Endodermal cell (in vitro differentiated cells): Measurements from ENCODE around the gene LSP1. TPM values are rescaled to one million over a fixed set of nuclear protein-coding genes. Genes with fewer than 3 reads are reported as not detected.

Experiments
- DNase-seq: peaks from one replicate; pipeline ENCODE4 v3.0.0-alpha.2; 2017
- H3K27ac ChIP-seq: 2 replicates; pipeline ENCODE4 v1.5.1; 2013; ENCODE audit warnings: mild to moderate bottlenecking, low read depth, low read length, moderate library complexity
- H3K27me3 ChIP-seq: 2 replicates; pipeline ENCODE4 v1.6.1; 2013; ENCODE audit warnings: mild to moderate bottlenecking, low read length, moderate library complexity; ENCODE audit not compliant: insufficient read depth, control insufficient read depth, poor library complexity, severe bottlenecking
- H3K36me3 ChIP-seq: 2 replicates; pipeline ENCODE4 v1.7.0; 2013; ENCODE audit warnings: mild to moderate bottlenecking, low read length, moderate library complexity; ENCODE audit not compliant: control insufficient read depth, insufficient read depth
- H3K4me1 ChIP-seq: one replicate; pipeline ENCODE4 v1.7.0; 2013; ENCODE audit warnings: low read length; ENCODE audit not compliant: control insufficient read depth, insufficient read depth
- H3K4me3 ChIP-seq: 2 replicates; pipeline ENCODE4 v1.5.1; 2013; ENCODE audit warnings: mild to moderate bottlenecking, low read length, moderate library complexity
- H3K9ac ChIP-seq: 2 replicates; pipeline ENCODE4 v1.6.1; 2013; ENCODE audit warnings: mild to moderate bottlenecking, low read length, moderate library complexity; ENCODE audit not compliant: poor library complexity, severe bottlenecking; ENCODE audit errors: extremely low read depth
- H3K9me3 ChIP-seq: 2 replicates; pipeline ENCODE4 v1.6.1; 2013; ENCODE audit warnings: mild to moderate bottlenecking, low read length, moderate library complexity; ENCODE audit not compliant: control insufficient read depth
- H3K27ac Mint-ChIP-seq: 2 replicates; pipeline ENCODE4 v1.8.0; 2020; ENCODE audit warnings: mixed read lengths
- H3K27me3 Mint-ChIP-seq: 2 replicates; pipeline ENCODE4 v1.8.0; 2021; ENCODE audit warnings: mild to moderate bottlenecking, mixed read lengths; ENCODE audit not compliant: insufficient read depth
- H3K36me3 Mint-ChIP-seq: 2 replicates; pipeline ENCODE4 v1.8.0; 2020; ENCODE audit warnings: low read depth, mixed read lengths
- H3K4me1 Mint-ChIP-seq: 2 replicates; pipeline ENCODE4 v1.8.0; 2020; ENCODE audit warnings: mixed read lengths
- H3K4me3 Mint-ChIP-seq: 2 replicates; pipeline ENCODE4 v1.8.0; 2020; ENCODE audit warnings: mild to moderate bottlenecking, moderate library complexity, mixed read lengths
- H3K9me3 Mint-ChIP-seq: 2 replicates; pipeline ENCODE4 v1.8.0; 2020; ENCODE audit warnings: mild to moderate bottlenecking, mixed read lengths
- WGBS, 2 experiments: methylation state at CpG; one replicate each; pipeline versions ENCODE4 v1.1.5 to v1.1.7; 2013; ENCODE audit warnings: missing lambda C conversion rate in 2 of 2, mixed read lengths in 1 of 2; ENCODE audit not compliant: insufficient coverage in 1 of 2, insufficient read length in 1 of 2; 5-methylcytosine and 5-hydroxymethylcytosine counted together
- total RNA-seq, 2 donors: library from RNA; stranded (reverse); fragmentation: NEBNext Ultra II Directional in 1 of 2; extraction: Animal tissue kit (Norgen Biotek cat#: 25700) in 1 of 2; gene quantifications; 2 replicates in 1 of 2; 3 replicates in 1 of 2; pipeline ENCODE4 v1.2.1, GENCODE V29; 2021
- TF ChIP-seq, protein P1 (sequence below): fragments of 200-600 bp; sonication (generic); conservative IDR thresholded peaks from 2 replicates; pipeline ENCODE4 v1.5.0; 2021; ENCODE audit warnings: antibody characterized with exemption, mild to moderate bottlenecking

LSP1 gene
- total RNA-seq, 2 donors from 2014 or later = not detected

DNA sequence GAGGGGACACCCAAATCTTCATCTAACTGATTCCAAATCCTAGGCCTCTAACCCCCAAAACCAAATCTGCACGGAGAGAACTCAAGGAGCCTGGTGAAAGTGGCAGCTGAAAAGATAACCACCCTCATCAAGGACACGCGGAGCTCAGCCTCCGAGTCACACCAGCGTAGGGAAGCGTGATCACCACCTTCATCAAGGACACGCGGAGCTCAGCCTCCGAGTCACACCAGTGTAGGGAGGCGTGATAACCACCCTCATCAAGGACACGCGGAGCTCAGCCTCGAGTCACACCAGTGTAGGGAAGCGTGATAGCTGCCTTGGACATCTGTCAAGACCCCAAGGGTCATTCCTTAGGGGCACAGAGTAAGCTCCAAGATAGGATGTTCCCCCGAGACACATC lies 47.4 kb upstream of the LSP1 start:
- no peaks in the 10 kb centered on the region for H3K4me1 ChIP-seq
- no peaks in the 10 kb centered on the region for H3K9me3 ChIP-seq
- DNase-seq = no peak
- no peaks in the 10 kb centered on the region for H3K27me3 ChIP-seq
- H3K36me3 ChIP-seq = no peaks in the 10 kb centered on the region
- no peak overlapping the region for H3K4me3 ChIP-seq
- no peak overlapping the region for H3K27ac ChIP-seq
- WGBS, 2 experiments = 91 to 96% methylated on average over 14 to 15 of the region's 15 CpGs
- Mint-ChIP-seq H3K36me3 (no peaks in the 10 kb centered on the region), H3K4me3 (no peak overlapping the region), H3K9me3 (peaks cover 8% of the 10 kb centered on the region), H3K4me1 (peaks cover 4% of the 10 kb centered on the region), H3K27ac (no peak overlapping the region), H3K27me3 (peaks cover 22% of the 10 kb centered on the region)
- TF ChIP-seq, protein P1, sequence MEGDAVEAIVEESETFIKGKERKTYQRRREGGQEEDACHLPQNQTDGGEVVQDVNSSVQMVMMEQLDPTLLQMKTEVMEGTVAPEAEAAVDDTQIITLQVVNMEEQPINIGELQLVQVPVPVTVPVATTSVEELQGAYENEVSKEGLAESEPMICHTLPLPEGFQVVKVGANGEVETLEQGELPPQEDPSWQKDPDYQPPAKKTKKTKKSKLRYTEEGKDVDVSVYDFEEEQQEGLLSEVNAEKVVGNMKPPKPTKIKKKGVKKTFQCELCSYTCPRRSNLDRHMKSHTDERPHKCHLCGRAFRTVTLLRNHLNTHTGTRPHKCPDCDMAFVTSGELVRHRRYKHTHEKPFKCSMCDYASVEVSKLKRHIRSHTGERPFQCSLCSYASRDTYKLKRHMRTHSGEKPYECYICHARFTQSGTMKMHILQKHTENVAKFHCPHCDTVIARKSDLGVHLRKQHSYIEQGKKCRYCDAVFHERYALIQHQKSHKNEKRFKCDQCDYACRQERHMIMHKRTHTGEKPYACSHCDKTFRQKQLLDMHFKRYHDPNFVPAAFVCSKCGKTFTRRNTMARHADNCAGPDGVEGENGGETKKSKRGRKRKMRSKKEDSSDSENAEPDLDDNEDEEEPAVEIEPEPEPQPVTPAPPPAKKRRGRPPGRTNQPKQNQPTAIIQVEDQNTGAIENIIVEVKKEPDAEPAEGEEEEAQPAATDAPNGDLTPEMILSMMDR = no peak
- no peak overlapping the region for H3K9ac ChIP-seq

DNA sequence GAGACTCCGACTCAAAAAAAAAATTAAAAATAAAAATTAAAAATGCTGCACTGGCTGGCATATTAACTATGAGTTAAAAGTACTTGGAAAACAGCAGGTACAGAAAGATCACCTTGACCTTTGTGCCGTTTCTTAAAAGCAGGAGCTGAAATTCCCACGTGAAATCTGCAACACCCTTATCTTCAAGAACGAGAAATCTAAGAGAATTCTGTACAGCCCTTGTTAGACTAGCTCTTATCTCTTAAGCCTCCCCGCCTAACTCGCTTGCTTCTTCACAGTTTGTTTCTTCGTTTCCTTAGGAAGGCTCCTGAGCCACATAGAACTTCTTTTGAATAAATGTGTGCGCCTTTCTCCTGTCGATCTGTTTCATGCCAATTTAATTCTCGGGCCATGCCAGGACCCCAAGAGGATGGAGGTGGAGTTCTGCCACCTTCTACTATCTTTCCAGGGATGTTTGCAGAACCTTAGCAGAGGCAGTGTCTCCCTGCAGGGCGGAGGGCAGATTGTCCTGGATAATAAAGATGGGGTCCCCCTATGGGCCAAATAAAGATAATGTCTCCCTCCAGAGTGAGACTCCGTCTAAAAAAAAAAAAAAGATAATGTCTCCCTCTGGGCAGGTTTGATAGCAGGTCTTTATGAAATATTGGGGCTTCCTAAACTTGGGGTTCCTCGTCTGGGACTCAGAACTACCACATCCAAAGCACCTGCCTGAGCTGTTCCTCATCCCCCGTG lies 45.5 kb upstream of the LSP1 start:
- no peak for DNase-seq
- Mint-ChIP-seq H3K27me3 (peaks cover 30% of the 10 kb centered on the region), H3K4me3 (no peak overlapping the region), H3K36me3 (no peaks in the 10 kb centered on the region), H3K9me3 (peaks cover 11% of the 10 kb centered on the region), H3K4me1 (peaks cover 4% of the 10 kb centered on the region), H3K27ac (no peak overlapping the region)
- WGBS, 2 experiments = 86 to 88% methylated on average over 12 to 14 of the region's 14 CpGs
- Histone ChIP-seq H3K27me3 (no peaks in the 10 kb centered on the region), H3K9ac (no peak overlapping the region), H3K36me3 (no peaks in the 10 kb centered on the region), H3K27ac (no peak overlapping the region), H3K4me3 (no peak overlapping the region), H3K4me1 (no peaks in the 10 kb centered on the region), H3K9me3 (no peaks in the 10 kb centered on the region)
- TF ChIP-seq, protein P1 = peak; percentile 45

DNA sequence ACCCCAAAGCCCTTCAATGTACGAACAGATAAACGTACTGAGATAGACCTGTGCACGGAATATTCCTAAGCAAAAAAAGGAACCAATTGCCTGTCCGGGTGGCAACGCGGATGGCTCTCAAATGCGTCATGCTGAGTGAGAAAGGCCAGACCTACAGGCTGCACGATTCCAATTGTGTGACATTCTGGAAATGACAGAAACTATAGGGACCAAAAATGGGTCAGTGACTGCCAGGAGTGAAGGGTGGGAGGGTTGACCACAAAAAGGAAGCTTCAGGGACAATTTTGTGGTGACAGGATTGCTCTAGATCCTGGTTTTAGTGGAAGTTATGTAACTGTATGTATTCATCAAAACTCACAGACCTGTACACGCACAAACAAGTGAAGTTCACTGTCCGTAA lies 42.1 kb upstream of the LSP1 start:
- Histone ChIP-seq H3K4me3 (no peak overlapping the region), H3K27me3 (no peaks in the 10 kb centered on the region), H3K9ac (no peak overlapping the region), H3K9me3 (no peaks in the 10 kb centered on the region), H3K27ac (no peak overlapping the region), H3K4me1 (no peaks in the 10 kb centered on the region), H3K36me3 (no peaks in the 10 kb centered on the region)
- WGBS, 2 experiments = 92 to 94% methylated on average over 8 to 10 of the region's 10 CpGs
- H3K4me1 Mint-ChIP-seq = peaks cover 4% of the 10 kb centered on the region
- DNase-seq = no peak
- peaks cover 16% of the 10 kb centered on the region for H3K9me3 Mint-ChIP-seq
- TF ChIP-seq, protein P1 = no peak
- H3K27me3 Mint-ChIP-seq = peaks cover 22% of the 10 kb centered on the region
- H3K4me3 Mint-ChIP-seq = no peak overlapping the region
- no peaks in the 10 kb centered on the region for H3K36me3 Mint-ChIP-seq
- no peak overlapping the region for H3K27ac Mint-ChIP-seq
